Measurements from ENCODE around the gene PADI3. TPM values are rescaled to one million over a fixed set of nuclear protein-coding genes. Genes with fewer than 3 reads are reported as not detected.

PADI3 gene
- polyA plus RNA-seq, 3 donors: 0.01 TPM; not detected in 2

DNA sequence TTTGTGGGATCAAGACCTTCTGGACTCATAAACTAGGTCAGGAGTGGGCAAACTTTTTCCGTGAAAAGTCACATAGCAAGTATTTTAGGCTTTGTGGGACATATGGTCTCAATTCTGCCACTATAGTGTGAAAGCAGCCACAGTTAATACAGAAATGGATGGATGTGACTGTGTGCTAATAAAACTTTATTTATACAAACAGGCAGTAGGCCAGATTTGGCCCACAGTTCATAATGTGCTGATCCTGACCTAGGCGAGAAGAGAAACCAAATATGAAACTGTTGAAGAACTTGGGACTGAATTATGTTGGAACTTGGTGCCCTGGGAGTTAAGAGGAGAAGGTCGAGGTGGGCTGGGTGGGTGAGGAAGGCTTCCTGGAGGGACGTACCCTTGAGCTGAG, 17.1 kb downstream of the PADI3 start:
- H3K36me3 ChIP-seq (replicated peaks in 1 of 2; ENCODE audit: control insufficient read depth in 1 of 2, insufficient read depth in 2 of 2, low read length in 2 of 2): no peaks in the 10 kb centered on the region
- no peak overlapping the region for H3K27ac Mint-ChIP-seq
- no peak overlapping the region for H3K4me3 Mint-ChIP-seq
- H3K36me3 Mint-ChIP-seq: no peaks in the 10 kb centered on the region
- no peak overlapping the region for H3K4me3 ChIP-seq (replicated peaks in 1 of 3; ENCODE audit: low read depth in 2 of 3, low read length in 3 of 3)
- intact Hi-C loops (cut with micrococcal nuclease): no loop called here
- H3K9me3 ChIP-seq (replicated peaks in 1 of 2; ENCODE audit: control insufficient read depth in 1 of 2, insufficient read depth in 1 of 2, low read length in 2 of 2): no peaks in the 10 kb centered on the region
- no peak overlapping the region for H3K9ac ChIP-seq (ENCODE audit: insufficient read depth, low read length, poor library complexity, severe bottlenecking)
- DNase-seq: no peak
- H3K4me2 ChIP-seq (replicated peaks; ENCODE audit: extremely low read depth, low read length, poor library complexity, severe bottlenecking): no peak overlapping the region
- H2AFZ ChIP-seq (ENCODE audit: insufficient read depth, low read depth, low read length, poor library complexity, severe bottlenecking): no peak overlapping the region
- H3K79me2 ChIP-seq (ENCODE audit: insufficient read depth, low read length): no peaks in the 10 kb centered on the region
- no peaks in the 10 kb centered on the region for H3K27me3 ChIP-seq (ENCODE audit: control insufficient read depth in 2 of 2, insufficient read depth in 2 of 2, low read length in 2 of 2)
- H3K27me3 Mint-ChIP-seq (ENCODE audit: low read depth in 3 of 3): peaks cover 0 to 3% (median 2%) of the 10 kb centered on the region in 3 donors
- no peaks in the 10 kb centered on the region for H3K4me1 ChIP-seq (ENCODE audit: control insufficient read depth in 1 of 2, insufficient read depth in 2 of 2, low read length in 2 of 2)
- TF ChIP-seq, protein P1, sequence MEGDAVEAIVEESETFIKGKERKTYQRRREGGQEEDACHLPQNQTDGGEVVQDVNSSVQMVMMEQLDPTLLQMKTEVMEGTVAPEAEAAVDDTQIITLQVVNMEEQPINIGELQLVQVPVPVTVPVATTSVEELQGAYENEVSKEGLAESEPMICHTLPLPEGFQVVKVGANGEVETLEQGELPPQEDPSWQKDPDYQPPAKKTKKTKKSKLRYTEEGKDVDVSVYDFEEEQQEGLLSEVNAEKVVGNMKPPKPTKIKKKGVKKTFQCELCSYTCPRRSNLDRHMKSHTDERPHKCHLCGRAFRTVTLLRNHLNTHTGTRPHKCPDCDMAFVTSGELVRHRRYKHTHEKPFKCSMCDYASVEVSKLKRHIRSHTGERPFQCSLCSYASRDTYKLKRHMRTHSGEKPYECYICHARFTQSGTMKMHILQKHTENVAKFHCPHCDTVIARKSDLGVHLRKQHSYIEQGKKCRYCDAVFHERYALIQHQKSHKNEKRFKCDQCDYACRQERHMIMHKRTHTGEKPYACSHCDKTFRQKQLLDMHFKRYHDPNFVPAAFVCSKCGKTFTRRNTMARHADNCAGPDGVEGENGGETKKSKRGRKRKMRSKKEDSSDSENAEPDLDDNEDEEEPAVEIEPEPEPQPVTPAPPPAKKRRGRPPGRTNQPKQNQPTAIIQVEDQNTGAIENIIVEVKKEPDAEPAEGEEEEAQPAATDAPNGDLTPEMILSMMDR (IDR thresholded peaks at IDR 0.05): no peak
- H3K9me3 Mint-ChIP-seq: peaks cover 0 to 2% (median 0%) of the 10 kb centered on the region in 7 donors
- 98% methylated on average over 4 of the region's 4 CpGs for WGBS (ENCODE audit: insufficient coverage)
- no peaks in the 10 kb centered on the region for H4K20me1 ChIP-seq (ENCODE audit: insufficient read depth, low read length)
- H3K27ac ChIP-seq (ENCODE audit: low read depth in 1 of 2, low read length in 2 of 2): no peak overlapping the region
- no peaks in the 10 kb centered on the region for H3K4me1 Mint-ChIP-seq

DNA sequence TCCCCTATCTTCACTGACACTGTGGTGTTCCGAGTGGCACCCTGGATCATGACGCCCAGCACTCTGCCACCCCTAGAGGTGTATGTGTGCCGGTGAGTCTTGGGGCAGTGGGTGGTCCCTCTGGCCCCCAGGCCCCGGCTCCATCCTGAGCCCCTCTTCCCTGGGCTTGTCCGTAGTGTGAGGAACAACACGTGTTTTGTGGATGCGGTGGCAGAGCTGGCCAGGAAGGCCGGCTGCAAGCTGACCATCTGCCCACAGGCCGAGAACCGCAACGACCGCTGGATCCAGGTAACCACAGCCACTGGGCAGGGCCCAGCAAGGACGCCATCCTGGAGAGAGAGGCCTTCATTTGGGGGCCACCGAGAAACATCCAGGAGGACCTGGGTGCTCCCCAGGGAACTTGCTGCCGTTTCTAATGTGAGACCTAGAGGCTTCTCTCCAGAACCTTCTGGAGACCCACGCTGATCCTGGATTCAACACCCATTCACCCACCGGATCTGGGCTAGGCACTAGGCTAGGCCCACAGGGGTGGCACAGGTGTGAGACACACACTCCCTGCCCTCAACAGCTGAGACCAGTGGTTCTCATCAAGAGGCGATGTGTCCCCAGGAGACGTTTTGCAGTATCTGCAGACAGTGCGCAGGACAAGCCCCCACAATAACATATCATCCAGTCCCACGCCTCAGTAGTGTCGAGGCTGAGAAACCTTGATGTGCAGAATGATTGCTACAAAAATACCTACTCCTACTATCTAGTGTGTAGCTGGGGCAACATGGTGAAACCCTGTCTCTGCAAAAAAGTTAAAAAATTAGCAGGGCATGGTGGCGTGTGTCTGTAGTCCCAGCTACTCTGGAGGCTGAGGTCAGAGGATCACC, 22.2 kb downstream of the PADI3 start:
- peaks cover 2 to 3% (median 2%) of the 10 kb centered on the region in 3 donors for H3K27me3 Mint-ChIP-seq (ENCODE audit: low read depth in 3 of 3)
- TF ChIP-seq, protein P1 (IDR thresholded peaks at IDR 0.05): no peak
- no peak for DNase-seq
- no peaks in the 10 kb centered on the region for H3K9me3 Mint-ChIP-seq
- no peak overlapping the region for H3K4me2 ChIP-seq (replicated peaks; ENCODE audit: extremely low read depth, low read length, poor library complexity, severe bottlenecking)
- no peak overlapping the region for H3K27ac Mint-ChIP-seq
- no peaks in the 10 kb centered on the region for H3K27me3 ChIP-seq (ENCODE audit: control insufficient read depth in 2 of 2, insufficient read depth in 2 of 2, low read length in 2 of 2)
- no peak overlapping the region for H3K27ac ChIP-seq (ENCODE audit: low read depth in 1 of 2, low read length in 2 of 2)
- WGBS (ENCODE audit: insufficient coverage): 95% methylated on average over 20 of the region's 23 CpGs
- H3K4me1 Mint-ChIP-seq: peaks cover 25% of the 10 kb centered on the region
- H3K4me3 ChIP-seq (replicated peaks in 1 of 3; ENCODE audit: low read depth in 2 of 3, low read length in 3 of 3): no peak overlapping the region
- no peaks in the 10 kb centered on the region for H3K79me2 ChIP-seq (ENCODE audit: insufficient read depth, low read length)
- peaks cover 12 to 20% of the 10 kb centered on the region in 2 donors for H3K4me1 ChIP-seq (ENCODE audit: control insufficient read depth in 1 of 2, insufficient read depth in 2 of 2, low read length in 2 of 2)
- H3K4me3 Mint-ChIP-seq: no peak overlapping the region
- intact Hi-C loops (cut with micrococcal nuclease): no loop called here
- no peaks in the 10 kb centered on the region for H3K36me3 ChIP-seq (replicated peaks in 1 of 2; ENCODE audit: control insufficient read depth in 1 of 2, insufficient read depth in 2 of 2, low read length in 2 of 2)
- H3K9ac ChIP-seq (ENCODE audit: insufficient read depth, low read length, poor library complexity, severe bottlenecking): no peak overlapping the region
- no peaks in the 10 kb centered on the region for H4K20me1 ChIP-seq (ENCODE audit: insufficient read depth, low read length)
- no peak overlapping the region for H2AFZ ChIP-seq (ENCODE audit: insufficient read depth, low read depth, low read length, poor library complexity, severe bottlenecking)
- no peaks in the 10 kb centered on the region for H3K36me3 Mint-ChIP-seq
- H3K9me3 ChIP-seq (replicated peaks in 1 of 2; ENCODE audit: control insufficient read depth in 1 of 2, insufficient read depth in 1 of 2, low read length in 2 of 2): no peaks in the 10 kb centered on the region

Measured in CD14-positive monocyte (primary cell).